HG02642 (cell line): ENCODE measurements around the gene AFDN.
A peak's percentile ranks its signal among the peaks of the same experiment; 100 is the strongest.

Experiments
- ATAC-seq: cut with Tn5 transposase; IDR thresholded peaks from one replicate; pipeline ENCODE4 v1.9.1; 2021; ENCODE audit warnings: mild to moderate bottlenecking; ENCODE audit not compliant: unreplicated experiment, poor library complexity

The AFDN gene

GRCh38 chr6:167826896-167827582 lies at the start of gene AFDN:
AFDN (plus strand) TSS chr6:167826911; CDS start chr6:167827133, 222 bp downstream.
- peak; percentile 46 for ATAC-seq

- no peak for ATAC-seq
These were observed 48.1 kb upstream of the AFDN start for GRCh38 chr6:167778497-167779128.

- ATAC-seq, result no peak
These were observed 47.4 kb upstream of the AFDN start for GRCh38 chr6:167779129-167779992.

GRCh38 chr6:167779993-167780655 lies 46.6 kb upstream of the AFDN start:
- ATAC-seq, result no peak

GRCh38 chr6:167781066-167781767 lies 45.5 kb upstream of the AFDN start:
- ATAC-seq, result no peak

- ATAC-seq, result no peak
These were observed 44.8 kb upstream of the AFDN start for GRCh38 chr6:167781868-167782267.

- no peak for ATAC-seq
These were observed 43.8 kb upstream of the AFDN start for GRCh38 chr6:167782698-167783517.

GRCh38 chr6:167786853-167787675 lies 39.6 kb upstream of the AFDN start:
- no peak for ATAC-seq

GRCh38 chr6:167787896-167788562 lies 38.7 kb upstream of the AFDN start:
- ATAC-seq, result no peak

GRCh38 chr6:167788563-167788903 lies 38.2 kb upstream of the AFDN start:
- ATAC-seq, result no peak

- ATAC-seq, result no peak
These were observed 37.4 kb upstream of the AFDN start for GRCh38 chr6:167789358-167789757.

- ATAC-seq, result no peak
These were observed 35.5 kb upstream of the AFDN start for GRCh38 chr6:167791091-167791779.

GRCh38 chr6:167791780-167792478 lies 34.8 kb upstream of the AFDN start:
- no peak for ATAC-seq

GRCh38 chr6:167793421-167793820 lies 33.3 kb upstream of the AFDN start:
- no peak for ATAC-seq

GRCh38 chr6:167794161-167795157 lies 32.3 kb upstream of the AFDN start:
- no peak for ATAC-seq
